GM18520 (cell line): Measurements from ENCODE around the gene TFAP2A.

ENCODE experiments used
- ATAC-seq: cut with Tn5 transposase; IDR thresholded peaks from one replicate; pipeline ENCODE4 v1.9.1; 2021; ENCODE audit not compliant: unreplicated experiment

The TFAP2A gene

DNA sequence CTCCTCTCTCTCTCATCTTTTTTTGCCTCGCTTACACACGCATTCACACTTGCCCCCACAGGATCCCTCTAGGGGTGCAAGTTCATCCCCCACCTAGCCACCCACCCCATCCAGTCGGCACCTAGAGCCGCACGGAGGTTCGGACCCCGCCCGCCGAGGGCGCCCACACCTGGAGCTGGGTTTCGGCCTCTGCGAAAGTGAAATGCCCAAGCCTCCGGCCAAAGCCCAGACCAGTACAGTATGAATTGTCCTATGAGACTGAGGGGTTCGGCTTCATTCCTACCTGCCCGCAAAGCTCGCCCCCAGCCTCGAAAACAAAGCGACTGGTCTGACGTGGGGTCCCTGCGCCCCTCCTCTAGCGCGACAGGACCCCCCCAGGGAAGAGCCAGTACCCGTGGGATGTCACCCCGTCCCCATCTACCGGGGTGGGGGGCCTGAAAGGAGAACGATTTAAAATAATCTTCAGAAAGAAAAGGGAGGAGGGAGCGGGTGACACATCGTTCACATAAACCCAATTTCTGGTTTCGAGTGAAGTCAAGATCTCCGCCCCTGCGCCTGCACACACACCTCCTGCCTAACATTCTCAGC, 1.5 kb downstream of the TFAP2A start:
- ATAC-seq: no peak

DNA sequence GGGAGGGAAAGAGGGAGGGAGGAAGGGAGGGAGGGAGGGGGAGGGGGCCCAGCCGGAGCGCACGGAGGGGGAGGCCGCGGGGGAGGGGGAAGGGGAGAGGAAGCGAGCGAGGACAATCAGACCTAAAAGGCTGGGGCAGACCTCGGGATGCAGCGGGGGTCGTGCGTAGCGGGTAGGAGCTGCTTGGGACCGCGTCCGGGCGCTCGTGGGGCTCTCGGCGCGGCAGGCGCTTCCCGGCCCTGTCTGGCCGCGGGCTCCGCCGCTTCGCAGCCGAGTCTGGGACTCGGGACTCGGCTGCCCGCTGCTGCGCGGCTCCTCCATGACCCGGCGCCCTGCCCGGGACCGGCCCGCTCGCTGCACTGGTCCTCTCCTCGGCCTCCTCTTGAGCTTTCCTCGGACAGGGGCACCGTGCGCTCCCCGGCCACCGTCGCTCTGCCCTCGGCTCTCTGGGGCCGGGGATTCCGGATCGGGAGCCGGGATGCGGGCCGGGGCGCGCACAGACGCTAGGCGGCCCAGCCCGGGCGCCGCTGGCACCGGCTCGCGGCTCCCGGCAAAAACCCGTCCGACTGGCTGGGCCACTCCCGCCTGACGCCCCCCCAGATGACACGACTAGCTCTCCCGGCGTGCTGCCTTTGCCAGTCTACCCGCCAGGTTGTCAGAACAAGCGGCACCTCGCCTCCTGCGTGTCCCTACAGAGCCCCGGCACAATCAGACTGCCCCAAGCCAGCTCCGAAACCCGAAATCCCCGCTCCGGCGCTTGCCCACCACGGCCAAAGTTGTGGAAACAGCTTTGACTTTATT, 2.2 kb downstream of the TFAP2A start:
- ATAC-seq: no peak

DNA sequence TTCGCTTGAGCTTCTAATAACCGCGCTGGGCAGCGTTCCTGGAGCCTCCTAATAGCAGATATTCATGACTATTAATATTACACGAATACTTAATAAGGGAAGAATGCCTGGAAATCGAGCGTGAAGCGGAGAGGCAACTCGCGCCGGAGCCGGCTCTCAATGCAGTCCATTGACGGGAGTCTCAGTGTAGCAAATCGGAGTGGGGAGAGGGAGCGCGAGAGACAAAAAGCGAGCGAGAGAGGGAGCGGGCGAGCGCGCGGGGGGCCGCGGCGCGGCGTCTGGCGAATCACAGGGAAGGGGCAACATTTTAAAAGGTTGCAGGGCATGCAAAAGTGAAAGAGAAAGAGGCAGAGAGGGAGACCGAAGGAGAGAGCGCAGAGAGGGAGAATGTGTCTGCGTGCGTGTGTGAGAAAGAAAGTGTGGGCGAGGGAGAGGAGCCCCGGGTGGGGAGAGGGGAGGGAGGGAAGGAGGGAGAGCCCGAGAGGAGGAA, 2.9 kb downstream of the TFAP2A start:
- ATAC-seq: peak; percentile 36

DNA sequence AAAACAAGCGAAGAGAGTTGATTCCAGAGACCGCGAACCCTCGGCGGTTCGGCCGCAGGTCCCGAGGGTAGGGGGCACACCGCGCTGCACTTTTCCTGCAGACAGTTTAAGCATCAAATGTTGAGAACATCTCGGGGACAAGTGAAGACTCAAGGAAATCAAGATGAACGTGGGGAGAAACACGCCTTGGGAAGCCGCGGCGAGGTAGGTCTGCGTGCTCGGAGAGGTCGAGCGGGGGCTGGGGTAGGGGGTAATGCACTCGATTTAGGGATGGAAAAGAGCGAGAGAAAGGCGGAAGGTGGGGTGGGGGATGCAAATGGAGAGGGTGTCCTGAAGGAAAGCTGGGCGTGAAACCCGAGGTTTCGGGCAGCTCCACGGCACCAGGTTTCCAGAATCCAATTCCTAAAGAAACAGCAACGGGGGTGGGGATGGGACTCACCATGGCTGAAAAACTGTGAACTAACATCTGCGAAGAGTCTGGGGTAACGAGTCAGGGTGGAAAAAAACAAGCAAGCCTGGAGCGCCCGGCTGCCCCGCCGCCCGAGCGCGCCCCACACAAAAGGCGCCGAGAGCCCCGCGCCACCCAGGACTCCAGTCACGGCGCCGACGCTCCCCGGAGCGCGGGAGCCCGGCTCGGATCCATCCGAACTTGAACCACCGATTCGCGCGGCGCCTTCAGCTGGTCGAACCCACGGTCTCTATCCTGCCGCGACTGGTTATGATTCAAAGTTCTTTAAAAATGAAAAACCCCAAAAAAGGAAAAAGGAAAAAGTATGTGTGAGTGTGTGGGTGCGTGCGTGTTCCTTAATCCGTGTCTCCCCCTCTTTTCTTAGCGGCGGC, 3.5 kb downstream of the TFAP2A start:
- ATAC-seq: no peak

DNA sequence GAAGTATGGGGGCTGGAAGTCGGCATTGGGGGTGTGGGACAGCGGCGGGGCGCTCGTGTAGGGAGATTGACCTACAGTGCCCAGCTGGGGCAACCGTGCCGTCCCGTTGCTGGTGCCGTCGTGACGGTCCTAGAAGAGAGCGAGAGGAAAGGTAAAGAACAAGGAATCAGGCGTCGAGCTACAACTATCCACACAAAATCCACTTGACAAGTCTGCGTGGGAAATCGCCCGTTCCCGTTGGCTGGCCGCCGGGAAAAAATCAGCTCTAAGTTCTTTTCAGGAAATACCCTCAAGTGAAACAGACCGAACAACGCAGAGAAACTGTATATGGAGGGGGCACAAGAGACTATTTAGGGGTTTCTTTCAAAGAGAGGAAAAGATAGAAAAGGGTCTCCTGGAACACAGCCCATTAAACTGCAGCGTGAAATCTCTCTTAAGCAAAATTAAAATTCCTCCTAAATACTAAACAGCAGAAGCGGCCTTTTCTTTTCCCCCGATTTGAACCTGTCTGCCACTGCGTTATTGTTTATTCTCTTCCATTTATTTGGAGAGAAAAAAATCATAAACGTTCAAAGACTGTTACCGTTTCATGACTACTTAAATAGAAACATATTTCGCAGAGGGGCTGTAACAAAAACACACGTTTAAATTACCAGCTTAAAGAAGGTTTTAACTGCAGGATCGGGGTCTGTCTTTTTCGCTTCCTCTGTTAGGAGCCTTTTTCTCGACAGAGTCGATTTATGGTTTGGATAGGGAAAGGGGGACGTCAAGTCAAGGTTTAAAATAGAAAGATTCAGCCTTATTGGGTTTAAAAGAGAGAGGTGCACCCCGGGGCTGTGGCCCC, 4.4 kb downstream of the TFAP2A start:
- no peak for ATAC-seq

DNA sequence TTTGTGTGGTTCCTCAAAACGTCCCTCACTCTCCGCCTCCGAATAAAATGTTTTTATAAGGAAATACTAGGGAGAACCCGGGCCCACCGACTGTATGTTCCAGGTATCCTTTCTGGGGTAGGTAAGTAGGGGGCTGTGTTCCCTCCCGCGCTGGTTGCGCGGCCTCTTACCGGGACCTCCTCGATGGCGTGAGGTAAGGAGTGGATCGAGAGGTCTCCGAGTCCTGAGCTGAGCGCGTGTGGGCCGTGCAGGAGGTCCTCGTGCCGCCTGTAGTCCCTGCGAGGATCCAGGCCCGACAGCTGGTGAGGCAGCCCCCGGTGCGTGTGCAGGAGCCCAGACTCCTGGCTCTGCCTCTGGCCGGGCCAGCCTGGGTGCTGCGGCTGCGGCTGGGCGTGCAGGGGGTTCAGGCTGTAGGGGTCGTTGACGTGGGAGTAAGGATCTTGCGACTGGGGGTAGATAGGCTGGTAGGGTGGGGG, 5.1 kb downstream of the TFAP2A start:
- no peak for ATAC-seq

DNA sequence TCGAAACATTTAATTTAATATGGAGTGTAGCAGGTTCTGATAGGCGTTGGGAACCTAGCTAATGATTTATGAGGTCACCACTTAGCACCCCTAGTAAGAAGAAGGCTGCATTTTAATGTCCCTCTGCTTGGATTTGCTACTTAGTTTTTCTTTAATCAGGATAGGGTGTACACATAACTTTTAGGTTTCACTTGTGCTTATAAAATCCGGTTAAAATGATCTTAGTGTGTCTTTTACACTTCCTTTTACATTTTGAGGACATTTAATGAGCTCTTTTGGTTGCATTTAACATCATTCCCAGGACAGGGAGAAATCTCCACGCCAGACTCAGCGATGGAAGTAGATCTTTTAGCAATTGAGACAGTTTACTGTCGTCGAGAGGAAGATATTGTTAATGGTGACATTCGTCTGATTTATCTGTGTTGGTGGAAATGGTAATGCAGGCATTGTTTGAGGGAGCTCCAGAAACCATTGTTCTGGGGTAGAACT, 5.6 kb downstream of the TFAP2A start:
- no peak for ATAC-seq

DNA sequence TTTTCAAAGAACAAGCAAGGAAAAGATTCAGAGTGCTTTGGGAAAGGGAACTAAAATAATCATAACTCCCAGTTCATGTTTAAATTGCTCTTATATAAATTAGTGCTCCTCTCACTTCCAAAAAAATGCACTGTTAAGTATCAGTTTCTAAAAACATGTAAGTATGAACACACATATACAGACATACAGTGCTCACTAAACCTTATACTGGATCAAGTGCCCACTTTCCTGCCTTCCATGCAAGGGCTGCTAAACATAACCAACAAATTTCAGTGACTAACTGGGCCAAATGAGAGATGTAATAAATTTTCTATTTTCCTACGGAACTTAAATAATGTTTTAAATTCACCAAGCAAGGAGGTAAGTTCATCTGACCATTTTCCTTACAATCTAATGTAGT, 6.4 kb downstream of the TFAP2A start:
- no peak for ATAC-seq

DNA sequence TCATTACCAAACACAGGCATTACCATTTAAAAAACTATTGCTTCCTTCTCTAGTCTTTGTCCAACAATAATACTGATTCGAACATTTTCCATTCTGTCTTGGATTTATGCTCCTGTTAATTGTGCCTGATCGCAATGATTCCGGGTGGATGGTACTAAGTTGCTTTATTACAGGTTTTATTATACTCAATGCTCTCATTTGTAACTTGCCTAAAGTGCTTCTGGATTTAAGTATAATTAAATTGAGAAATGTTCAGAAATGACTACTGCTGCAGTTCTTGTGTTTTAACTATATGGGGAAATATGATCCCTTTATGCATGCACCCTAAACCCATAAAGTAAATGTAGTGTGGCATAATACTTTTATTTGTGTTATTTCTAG, 7.2 kb downstream of the TFAP2A start:
- ATAC-seq: no peak

DNA sequence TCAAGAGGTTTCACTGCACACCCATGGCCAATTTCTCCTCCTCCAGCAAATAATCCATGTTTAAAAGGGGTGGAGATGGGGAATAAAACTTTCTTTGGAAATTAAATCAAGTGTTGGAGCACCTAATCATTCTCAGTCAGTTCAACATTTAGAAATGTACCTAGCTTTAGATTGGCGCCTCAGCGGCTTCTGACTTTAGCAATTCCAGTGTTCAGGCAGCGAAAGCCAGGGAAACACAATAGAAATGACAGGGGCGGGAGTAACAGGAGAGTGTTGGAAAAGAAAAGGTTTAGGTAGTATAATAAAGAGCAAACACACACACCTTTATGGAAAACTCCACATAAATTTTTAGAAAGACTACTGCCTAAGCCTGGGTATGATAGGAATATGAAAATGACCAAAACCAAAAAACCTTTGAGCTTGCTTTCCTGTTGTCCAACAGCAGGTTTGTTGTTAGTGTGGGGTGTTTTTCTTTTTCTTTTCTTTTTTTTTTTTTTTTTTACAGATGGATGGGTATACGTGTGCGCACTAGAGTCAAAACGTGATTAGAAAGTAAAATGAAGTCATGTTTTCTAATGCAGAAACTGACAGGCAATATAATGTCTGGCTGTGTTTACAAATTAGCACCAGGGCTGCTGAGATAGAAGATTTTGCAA, 7.7 kb downstream of the TFAP2A start:
- no peak for ATAC-seq

DNA sequence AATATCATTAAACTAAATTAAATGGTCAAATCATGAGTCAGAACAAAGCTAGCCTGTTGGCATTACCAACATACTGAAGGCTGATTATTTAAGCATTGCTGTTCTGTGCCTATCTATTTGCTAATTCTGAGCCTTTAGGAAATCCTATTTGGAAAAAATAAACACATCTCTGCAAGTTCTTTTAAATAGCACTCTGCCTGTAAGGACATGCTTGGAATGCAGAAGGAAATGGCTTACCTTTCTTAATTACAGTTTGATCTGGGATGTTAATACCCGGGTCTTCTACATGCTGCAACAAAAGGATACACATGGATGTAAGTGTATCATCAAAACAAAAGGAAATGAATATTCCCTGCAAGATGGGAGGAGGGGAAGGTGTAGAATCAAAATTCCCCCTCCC, 8.3 kb downstream of the TFAP2A start:
- no peak for ATAC-seq

DNA sequence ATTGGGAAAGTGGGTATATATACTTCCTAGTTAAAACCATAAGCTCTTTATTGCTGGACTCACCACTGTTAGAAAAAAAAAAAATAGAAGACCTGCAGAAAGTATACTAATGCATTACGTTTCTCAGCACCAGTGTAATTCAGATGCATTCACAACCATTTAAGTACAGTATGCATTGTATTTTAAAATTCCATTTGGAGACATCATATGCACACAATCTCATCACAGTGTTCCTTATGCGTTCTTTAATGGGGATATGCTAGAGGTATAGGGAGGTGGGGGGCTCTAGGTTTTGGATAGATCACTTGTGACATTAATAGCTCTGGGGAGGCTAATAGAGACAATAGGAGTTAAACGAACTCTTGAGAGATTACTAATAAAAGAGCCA, 9.4 kb downstream of the TFAP2A start:
- ATAC-seq: no peak

DNA sequence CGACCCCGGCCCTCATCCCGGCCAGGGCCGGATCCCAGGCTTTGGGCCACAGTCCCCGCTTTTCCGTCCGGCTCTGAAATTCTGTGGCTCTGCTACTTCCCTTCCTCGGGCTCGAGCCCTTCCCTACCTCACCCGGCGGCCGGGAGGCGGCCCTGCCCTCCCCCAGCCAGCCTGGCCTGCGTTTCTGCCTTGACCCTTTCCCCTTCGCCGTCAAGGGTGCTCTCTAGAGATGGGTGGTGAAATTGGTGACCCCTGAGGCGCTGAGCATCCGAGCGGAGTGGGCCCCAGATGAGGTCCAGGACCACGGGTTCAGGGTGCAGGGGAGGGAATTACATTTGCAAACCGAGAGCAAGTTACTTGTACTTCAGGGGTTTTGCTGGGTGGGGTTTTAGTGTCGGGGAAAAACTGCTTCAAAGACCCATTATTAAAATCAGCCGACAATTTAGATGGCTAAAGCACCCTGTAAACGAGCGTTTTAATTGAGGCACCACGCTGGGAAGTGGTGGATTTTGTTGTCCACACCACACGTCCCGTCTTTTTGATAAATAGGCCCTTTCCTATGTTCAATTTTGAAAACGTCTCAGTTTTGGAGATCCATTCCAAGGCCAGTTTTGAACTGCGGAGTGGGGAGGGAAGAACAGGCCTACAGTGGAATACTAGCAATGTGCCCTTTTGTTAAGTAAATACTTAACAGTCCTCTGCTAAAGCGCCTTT, 9.9 kb downstream of the TFAP2A start:
- ATAC-seq: no peak

DNA sequence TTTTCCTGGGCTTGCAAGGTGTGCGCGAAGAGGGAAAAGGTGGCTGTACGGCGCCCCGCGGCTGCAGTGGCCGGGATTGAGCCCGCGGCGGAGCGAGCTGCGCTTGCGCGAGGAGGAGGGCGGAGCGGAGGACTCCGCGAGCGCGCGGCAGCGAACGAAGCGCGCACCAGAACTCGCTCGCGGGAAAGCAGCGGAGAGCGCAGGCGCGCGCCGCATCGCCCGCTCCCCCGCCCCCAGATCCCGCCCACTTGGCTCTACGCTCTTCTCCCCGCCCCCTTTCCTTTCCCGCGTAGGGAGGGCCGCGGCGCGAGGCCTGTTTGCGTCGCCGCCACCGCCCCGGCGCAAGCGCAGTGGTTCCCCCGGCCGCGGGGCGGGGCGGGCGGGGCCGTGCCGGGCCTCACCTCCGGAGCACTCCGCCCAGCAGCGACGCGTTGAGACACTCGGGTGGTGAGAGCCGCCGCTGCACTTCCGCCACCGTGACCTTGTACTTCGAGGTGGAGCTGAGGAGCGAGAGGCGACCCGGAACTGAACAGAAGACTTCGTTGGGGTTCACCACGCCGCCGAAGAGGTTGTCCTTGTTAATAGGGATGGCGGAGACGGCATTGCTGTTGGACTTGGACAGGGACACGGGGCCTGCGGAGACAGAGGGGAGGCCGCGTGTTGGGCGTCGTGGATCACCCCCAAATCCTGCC, 10.6 kb downstream of the TFAP2A start:
- peak; percentile 93 for ATAC-seq

DNA sequence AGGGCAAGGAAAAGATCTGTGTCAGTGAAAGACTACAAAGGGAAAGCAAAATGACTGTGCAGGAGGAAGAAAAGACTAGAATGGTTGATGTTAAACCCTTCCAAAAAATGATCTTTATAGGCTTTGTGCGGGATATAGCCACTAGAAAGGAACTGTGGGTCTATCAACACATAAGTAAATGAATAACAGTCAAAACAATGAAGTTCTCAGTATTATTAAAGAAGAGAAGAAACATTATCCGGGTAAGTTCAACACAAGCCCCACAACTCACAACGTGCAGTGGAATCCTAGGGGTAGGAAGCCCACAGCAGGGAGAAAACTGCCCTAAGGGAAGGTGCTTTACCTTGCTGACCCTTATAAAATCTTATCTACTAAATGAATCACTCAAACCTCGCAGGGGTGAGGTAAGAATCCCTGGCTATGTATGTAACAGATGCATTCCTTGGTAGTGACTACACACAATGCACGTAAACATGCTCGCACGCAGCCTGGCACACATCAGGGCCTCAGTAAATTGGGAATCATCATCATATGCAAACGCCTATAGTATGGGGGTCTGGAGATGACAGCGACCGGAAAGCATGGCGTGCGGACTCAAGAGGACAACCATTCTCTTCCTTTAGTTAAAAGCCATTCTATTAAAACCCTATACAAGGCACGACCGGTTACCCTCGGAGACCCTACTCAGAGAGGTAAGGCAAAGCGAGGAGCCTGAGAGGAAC, 11.3 kb downstream of the TFAP2A start:
- peak; percentile 3 for ATAC-seq

DNA sequence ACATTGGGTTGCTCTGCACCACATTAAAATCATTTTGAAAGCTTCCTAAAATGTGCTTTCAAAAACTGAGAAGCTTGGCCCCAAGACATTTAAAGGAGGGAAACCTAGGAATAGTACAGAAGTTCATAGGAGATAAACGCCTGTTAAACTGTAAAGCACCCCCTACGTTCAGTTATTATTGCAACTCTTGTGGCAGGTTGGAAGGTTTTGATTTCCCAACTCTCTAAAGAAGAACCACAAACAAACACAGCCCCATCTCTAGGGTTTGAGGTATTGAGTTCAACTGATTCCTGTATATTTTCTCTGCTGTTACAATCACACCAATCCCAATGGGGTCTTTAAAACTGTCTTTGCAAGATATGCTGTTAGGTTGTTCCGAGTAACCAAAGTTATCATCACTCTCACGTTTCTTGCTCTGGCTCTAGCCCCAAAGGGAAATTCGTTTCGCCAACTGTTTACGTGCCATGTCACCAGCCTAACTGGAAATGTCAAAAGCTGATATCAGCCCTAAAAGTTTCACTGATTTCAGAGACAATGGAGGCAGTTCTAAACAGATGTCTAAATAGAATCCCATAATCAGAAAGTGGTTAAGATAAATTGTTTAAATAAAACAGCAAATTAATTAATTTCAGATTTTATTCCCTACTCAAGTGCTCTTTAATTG, 12.1 kb downstream of the TFAP2A start:
- no peak for ATAC-seq

DNA sequence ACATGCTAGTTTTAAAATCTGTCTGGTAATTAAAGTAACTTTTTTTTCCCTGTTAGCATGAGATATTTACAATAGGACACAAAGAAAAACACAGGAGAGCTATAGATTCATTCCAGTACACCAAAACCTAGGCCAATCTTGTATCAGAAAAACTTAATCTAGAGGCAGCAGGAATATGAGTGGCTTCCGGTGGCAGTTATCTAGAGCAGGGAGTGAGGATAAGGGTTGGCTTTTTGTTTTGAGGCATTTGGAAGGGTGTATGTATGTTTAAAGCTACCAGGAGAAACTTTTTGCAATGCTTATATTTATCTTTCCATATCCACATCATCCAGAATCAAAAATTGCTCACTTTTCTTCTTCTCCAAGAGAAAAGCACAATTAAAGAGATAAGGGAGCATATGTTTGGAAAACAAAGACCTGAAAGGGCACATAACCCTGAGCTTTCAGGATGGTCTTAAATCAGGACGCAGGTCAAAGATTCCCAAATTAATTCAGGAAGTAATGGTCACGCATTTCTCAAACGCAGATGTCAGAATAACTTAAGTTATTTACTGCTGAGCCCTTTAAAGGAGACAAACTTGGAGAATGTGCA, 13.1 kb downstream of the TFAP2A start:
- no peak for ATAC-seq
